ENCODE results near the gene MATN1. TPM values are rescaled to one million over a fixed set of nuclear protein-coding genes. Genes with fewer than 3 reads are reported as not detected.

Gene MATN1
- total and polyA plus RNA-seq, 2 experiments from 2014 or later: 0.47 to 3.7 TPM

DNA sequence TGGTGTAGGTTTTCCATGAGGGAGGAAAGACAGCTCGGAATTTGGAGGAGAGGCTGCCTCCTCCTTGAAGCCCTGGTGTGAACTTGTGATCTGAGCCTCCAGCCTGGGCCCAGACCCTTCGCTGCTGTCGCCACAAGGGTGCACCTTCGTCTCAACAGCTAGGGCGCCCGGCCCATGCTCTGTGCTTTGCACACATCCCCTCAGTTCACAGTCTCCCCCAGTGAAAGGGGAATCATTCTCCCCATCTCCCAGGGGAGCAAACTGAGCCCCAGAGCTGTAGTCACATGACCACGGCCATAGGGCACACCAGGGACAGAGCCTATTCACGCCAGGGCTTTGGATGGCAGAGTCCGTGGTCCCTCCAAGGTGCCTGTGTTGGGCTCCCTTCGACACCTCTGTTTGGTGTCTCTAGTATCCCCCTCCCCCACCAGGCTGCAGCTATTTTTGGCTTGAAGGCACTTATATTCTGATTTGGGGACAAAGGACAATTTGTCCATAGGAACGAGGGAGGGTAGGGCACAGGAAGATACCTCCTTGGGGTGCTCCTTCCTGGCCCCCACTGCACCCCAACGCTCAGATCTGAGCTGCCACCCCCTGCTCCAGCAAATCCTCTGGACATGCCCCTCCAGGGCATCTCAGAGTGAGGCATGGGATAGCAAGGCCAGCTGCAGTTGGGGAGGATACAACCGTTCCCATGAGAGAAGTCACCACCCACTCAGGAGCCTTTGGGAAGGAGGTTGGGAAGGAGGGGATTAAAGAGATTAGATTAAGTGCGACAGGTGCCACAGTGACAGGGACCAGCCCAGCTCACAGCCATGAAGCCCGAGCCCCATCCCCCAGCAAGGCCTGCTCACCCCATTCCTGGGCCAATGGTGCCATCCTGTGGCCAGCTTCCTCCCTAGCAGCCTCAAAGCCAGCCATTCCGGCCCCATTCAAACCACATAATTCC is 15.7 kb downstream of the MATN1 start:
- Histone ChIP-seq H3K79me2 (no peaks in the 10 kb centered on the region), H3K36me3 (replicated peaks; ENCODE audit: insufficient read depth, low read depth) (no peaks in the 10 kb centered on the region), H3K4me3 (no peak overlapping the region), H4K20me1 (ENCODE audit: insufficient read depth, poor library complexity, severe bottlenecking) (no peaks in the 10 kb centered on the region), H3K9me2 (replicated peaks; ENCODE audit: insufficient read depth) (no peaks in the 10 kb centered on the region), H3K9me3 (ENCODE audit: low read depth) (no peaks in the 10 kb centered on the region), H3K27me3 (no peaks in the 10 kb centered on the region), H3K4me2 (no peak overlapping the region), H3K4me1 (ENCODE audit: insufficient read depth) (no peaks in the 10 kb centered on the region), H3K27ac (no peak overlapping the region), H2AFZ (no peak overlapping the region)
- WGBS (ENCODE audit: low lambda C conversion rate, missing lambda C conversion rate): 51% methylated on average over 16 of the region's 16 CpGs
- DNase-seq (ENCODE audit: low spot score): peak; percentile 89
- TF ChIP-seq EZH2phosphoT487 (IDR thresholded peaks at IDR 0.05; ENCODE audit: low read depth, severe bottlenecking, unreplicated experiment): no peak
- TF ChIP-seq, protein P1, sequence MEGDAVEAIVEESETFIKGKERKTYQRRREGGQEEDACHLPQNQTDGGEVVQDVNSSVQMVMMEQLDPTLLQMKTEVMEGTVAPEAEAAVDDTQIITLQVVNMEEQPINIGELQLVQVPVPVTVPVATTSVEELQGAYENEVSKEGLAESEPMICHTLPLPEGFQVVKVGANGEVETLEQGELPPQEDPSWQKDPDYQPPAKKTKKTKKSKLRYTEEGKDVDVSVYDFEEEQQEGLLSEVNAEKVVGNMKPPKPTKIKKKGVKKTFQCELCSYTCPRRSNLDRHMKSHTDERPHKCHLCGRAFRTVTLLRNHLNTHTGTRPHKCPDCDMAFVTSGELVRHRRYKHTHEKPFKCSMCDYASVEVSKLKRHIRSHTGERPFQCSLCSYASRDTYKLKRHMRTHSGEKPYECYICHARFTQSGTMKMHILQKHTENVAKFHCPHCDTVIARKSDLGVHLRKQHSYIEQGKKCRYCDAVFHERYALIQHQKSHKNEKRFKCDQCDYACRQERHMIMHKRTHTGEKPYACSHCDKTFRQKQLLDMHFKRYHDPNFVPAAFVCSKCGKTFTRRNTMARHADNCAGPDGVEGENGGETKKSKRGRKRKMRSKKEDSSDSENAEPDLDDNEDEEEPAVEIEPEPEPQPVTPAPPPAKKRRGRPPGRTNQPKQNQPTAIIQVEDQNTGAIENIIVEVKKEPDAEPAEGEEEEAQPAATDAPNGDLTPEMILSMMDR (IDR thresholded peaks at IDR 0.05; ENCODE audit: poor library complexity): peak; percentile 92

DNA sequence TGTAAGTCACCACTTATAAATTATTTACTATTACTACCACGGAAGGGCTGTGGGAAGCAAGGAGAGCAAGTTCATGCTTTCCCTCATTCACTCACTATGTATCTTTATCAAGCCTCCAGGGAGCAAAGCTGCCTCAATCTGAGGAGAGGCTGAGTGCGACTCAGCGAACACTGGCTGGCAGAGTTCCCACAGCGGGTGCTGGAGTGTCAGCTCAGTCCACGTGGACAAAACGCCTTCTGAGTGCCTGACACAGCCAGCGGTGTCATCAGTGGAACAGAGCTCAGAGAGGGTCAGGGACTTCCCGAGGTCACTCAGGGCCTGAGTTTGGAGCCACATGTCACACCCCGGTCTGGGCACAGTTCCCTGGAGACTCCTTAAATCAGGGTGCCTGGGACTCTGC is 16.9 kb downstream of the MATN1 start:
- H3K27ac ChIP-seq: no peak overlapping the region
- no peak overlapping the region for H3K4me2 ChIP-seq
- TF ChIP-seq EZH2 (IDR thresholded peaks at IDR 0.05; ENCODE audit: borderline replicate concordance): no peak
- TF ChIP-seq, protein P1 (IDR thresholded peaks at IDR 0.05; ENCODE audit: poor library complexity): no peak
- TF ChIP-seq EZH2phosphoT487 (IDR thresholded peaks at IDR 0.05; ENCODE audit: low read depth, severe bottlenecking, unreplicated experiment): no peak
- peak; percentile 46 for DNase-seq (ENCODE audit: low spot score)
- no peaks in the 10 kb centered on the region for H3K9me2 ChIP-seq (replicated peaks; ENCODE audit: insufficient read depth)
- no peaks in the 10 kb centered on the region for H3K36me3 ChIP-seq (replicated peaks; ENCODE audit: insufficient read depth, low read depth)
- no peak overlapping the region for H2AFZ ChIP-seq
- no peaks in the 10 kb centered on the region for H3K9me3 ChIP-seq (ENCODE audit: low read depth)
- H3K79me2 ChIP-seq: no peaks in the 10 kb centered on the region
- no peak overlapping the region for H3K4me3 ChIP-seq
- H4K20me1 ChIP-seq (ENCODE audit: insufficient read depth, poor library complexity, severe bottlenecking): no peaks in the 10 kb centered on the region
- H3K4me1 ChIP-seq (ENCODE audit: insufficient read depth): no peaks in the 10 kb centered on the region
- WGBS (ENCODE audit: low lambda C conversion rate, missing lambda C conversion rate): 69% methylated on average over 9 of the region's 9 CpGs
- no peaks in the 10 kb centered on the region for H3K27me3 ChIP-seq

DNA sequence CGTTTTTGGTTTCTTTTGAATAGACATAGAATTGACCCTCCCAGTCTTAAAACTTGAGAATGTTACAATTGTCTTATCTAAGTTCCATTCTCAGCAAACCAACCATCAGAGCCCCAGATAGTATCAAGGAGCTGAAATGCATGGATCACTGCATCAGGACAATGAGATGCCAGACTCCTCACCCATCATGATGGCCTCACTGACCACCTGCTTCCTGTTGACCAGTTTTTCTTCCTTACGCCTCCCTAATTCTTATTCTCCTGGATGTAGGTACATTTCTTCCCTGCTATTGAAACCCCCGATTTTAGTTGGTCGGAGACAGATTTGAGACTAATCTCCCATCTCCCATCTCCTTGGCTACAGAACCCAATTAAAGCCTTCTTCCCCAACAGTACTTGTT is 17.7 kb downstream of the MATN1 start:
- TF ChIP-seq EZH2 (IDR thresholded peaks at IDR 0.05; ENCODE audit: borderline replicate concordance) (no peak), EZH2phosphoT487 (IDR thresholded peaks at IDR 0.05; ENCODE audit: low read depth, severe bottlenecking, unreplicated experiment) (no peak)
- TF ChIP-seq, protein P1 (IDR thresholded peaks at IDR 0.05; ENCODE audit: poor library complexity): no peak

More for the DNA sequence above, 17.7 kb downstream of the MATN1 start:
- no peaks in the 10 kb centered on the region for H3K9me2 ChIP-seq (replicated peaks; ENCODE audit: insufficient read depth)
- H3K4me1 ChIP-seq (ENCODE audit: insufficient read depth): no peaks in the 10 kb centered on the region
- no peak overlapping the region for H3K27ac ChIP-seq
- H3K36me3 ChIP-seq (replicated peaks; ENCODE audit: insufficient read depth, low read depth): no peaks in the 10 kb centered on the region
- H3K27me3 ChIP-seq: no peaks in the 10 kb centered on the region
- no peak overlapping the region for H3K4me2 ChIP-seq
- WGBS (ENCODE audit: low lambda C conversion rate, missing lambda C conversion rate): 72% methylated on average over 4 of the region's 4 CpGs
- no peak overlapping the region for H2AFZ ChIP-seq
- H3K4me3 ChIP-seq: no peak overlapping the region
- no peaks in the 10 kb centered on the region for H4K20me1 ChIP-seq (ENCODE audit: insufficient read depth, poor library complexity, severe bottlenecking)
- no peaks in the 10 kb centered on the region for H3K9me3 ChIP-seq (ENCODE audit: low read depth)
- no peak for DNase-seq (ENCODE audit: low spot score)
- H3K79me2 ChIP-seq: no peaks in the 10 kb centered on the region
